A673 (cell line): Measurements from ENCODE around the gene SERPINA4.

Source experiments
- CTCF ChIP-seq: fragments of 300-800, 200-600 bp; sonication (generic); conservative IDR thresholded peaks from 2 replicates; pipeline ENCODE4 v1.5.1; 2017; ENCODE audit warnings: low read depth, mild to moderate bottlenecking, antibody characterized with exemption, low read length, moderate library complexity, mixed read lengths
- EZH2 ChIP-seq: fragments of 200-600 bp; sonication (generic); IDR thresholded peaks from 2 replicates; pipeline ENCODE4 v1.6.1; 2017; ENCODE audit warnings: borderline replicate concordance, low read depth, mild to moderate bottlenecking, mixed read lengths, antibody characterized with exemption, low read length; ENCODE audit not compliant: poor library complexity, severe bottlenecking

GRCh38 chr14:94614802-94615201 lies 53.6 kb downstream of the SERPINA4 start:
- no peak for TF ChIP-seq CTCF
- no peak for TF ChIP-seq EZH2
